Hematopoietic multipotent progenitor cell treated with erythropoietin and hydrocortisone succinate and interleukin-3 and kit ligand, for 8 days (in vitro differentiated cells): ENCODE data around the gene CEP164.
"Not testable (repeated sequence)": the region's sequence is repeated elsewhere in the genome, so short reads cannot be mapped to it uniquely, and the experiment has no call there.

Source experiments
- DNase-seq: peaks from one replicate; pipeline ENCODE4 v3.0.0-alpha.2; 2015

The CEP164 gene

DNA sequence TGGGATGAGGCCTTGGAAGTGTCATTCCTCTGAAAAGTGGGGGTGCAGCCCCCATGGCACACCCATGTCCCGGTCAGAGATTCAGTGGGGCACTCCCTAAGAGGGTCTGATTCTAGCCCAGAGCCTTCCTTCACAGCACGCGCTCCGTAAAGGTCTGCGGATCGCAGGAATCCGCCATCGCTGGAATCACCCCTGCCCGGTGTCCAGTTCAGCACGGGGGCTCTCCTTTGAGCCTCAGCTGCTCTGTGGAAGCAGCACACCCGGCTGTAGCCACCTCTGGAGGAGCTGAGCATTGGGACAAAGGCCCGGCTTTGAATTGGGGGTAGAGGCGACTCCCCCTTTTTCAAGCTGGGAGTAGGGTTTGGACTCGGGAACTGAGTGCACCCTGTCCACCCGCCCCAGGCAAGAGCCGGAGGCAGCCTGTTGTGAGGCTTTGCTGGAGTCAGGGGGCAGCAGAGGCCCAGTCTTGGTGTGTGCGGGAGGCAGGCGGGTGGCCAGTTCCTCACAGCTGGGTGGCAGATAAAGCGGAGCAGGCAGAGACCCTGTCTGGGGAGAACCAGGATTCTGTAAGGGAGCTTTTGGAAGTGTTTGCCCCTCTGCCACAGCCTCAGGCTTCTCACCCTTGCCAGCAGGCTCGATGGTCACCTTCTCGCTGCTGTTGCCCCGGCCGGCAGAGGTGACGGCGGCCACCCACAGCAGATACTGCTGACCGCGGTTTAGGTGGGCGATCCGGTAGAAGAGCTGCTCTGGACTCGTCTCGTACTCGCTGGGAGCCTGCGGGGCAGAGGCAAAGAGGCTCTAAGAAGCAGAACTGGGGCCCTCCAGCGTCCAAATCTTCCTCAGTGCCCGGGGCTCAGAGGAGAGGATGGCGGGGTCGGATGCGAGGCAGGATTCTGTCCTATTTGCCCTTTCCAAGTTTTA is 115.9 kb downstream of the CEP164 start:
- peak; percentile 30 for DNase-seq

DNA sequence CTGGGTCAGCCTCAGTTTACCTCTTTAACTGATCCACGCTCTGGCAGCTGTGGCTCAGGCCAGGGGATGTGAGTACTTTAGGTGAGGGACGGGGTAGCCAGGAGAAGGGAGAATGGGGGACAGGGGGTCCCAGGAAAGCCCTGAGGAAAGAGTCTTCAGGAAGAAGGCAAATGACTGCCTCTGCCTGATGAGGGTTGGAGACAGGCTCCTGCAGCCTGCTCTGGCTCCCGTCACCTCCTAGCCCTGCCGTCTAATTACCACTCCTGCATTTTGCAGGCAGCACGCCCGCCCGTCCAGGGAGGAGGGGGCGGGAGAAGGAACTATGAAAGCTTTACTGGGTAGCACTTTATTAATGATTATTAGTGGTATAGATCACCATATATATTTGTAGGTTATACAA is 116.6 kb downstream of the CEP164 start:
- DNase-seq = no peak

DNA sequence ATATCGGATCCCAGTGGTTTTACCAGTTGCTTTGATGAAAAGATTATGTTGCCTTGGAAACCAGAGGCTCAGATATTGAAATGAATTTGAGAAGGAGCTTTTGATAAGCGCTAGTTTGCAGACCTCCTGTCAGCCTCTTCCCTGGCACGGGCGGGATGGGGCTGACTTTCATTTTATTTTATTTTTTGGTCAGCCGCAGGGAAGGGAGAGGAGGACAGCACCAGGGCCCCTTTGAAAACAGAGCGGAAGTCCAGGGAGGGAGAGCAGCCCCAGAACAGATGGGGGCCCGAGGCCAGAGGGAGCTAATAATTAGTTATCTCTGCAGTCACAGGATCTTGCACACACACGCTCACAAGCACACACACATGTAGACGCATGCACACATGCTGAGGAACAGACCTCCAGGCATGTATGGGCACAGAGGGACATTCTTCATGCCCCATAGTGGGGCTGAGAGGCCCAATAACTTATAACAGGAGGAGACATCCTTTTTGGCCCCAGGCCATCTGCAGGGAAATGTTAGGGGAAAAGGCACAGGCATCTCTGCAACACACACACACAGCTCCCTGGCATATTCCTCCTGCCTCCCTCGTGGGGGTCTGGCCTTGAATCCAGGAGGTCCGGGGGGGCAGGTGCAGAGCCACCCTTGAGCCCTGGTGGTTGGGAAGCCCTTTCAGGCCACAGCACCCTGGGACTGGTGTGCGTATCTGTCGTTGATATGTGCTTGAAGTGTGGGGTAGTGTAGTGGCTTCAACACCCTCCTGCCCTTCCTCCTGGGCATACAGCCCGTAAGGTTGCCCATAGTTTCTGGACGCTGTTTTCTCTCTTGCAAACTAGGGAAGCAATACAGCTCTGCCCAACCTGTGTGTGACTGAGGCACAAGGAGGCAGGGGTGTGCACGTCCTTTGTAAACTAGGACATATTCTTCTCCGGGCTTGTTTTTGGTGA is 117.3 kb downstream of the CEP164 start:
- peak; percentile 10 for DNase-seq

DNA sequence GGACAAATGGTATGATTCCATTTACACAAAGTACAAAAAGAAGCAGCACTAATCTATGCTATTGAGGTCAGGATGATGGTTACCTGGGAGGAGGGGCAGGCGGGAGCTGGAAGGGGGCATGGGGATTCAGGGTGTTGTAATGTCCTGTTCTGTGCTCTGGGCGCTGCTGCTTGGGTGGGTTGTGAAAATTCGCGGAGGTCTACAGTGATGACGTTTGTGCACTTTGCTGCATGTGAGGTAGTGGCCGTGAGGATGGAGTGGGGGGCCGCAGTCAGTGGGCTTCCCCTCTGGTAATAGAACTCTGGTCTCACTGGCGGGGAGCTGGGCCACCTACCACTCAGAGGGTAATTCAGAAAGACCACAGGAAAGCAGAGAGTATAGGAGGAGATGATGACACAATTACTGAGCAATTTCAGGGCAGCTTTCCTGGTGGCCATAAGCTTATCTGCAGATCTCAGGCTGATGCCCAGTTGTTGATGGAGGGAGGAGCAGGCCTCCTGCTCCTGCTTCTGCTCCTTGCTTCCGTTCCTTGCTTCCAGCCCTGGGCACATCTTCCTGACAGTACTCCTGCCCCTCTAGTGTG is 121.5 kb downstream of the CEP164 start:
- DNase-seq = no peak

DNA sequence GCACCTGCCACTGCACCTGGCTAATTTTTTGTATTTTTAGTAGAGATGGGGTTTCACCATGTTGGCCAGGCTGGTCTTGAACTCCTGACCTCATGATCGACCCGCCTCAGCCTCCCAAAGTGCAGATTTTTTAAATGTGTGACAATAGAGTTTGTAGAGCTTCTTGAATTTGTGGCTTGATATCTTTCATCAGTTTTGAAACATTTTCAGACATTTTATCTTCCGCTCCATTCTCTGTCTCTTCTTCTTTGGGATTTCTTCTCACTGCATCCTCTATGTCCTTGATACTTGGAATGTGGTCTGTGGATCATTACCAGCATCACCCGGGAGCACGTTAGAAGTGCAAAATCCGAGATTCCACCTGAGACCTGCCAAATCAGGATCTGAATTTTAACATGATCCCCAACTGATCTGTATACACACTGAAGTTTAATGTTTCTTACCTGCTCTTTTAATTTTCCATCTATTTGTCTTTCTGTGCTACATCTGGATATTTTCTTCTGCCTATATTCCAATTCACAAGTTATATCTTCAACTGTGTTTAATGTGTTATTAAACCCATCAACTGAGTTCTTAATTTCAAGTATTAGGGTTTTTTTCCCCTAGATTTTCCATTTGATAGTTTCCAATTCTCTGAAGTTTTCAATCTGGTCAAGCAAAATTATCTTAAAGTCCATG is 126.4 kb downstream of the CEP164 start:
- DNase-seq = no peak

DNA sequence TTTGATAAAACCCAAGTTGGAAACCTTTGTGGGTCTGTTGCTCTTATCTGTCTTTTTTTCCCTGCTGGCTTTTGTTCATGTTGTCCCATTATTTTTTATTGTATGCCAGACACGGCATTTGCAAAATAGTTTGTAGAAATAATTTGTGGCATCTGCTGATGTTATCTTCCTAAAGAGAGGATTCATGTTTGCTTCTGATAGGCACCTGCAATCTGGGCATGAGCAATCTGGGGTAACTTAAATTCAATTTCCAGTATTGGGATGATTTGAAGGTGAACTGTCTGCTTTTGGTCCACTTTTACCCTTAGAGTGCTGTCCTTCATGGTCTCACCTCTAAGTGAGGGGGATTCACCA is 126.9 kb downstream of the CEP164 start:
- DNase-seq = no peak

DNA sequence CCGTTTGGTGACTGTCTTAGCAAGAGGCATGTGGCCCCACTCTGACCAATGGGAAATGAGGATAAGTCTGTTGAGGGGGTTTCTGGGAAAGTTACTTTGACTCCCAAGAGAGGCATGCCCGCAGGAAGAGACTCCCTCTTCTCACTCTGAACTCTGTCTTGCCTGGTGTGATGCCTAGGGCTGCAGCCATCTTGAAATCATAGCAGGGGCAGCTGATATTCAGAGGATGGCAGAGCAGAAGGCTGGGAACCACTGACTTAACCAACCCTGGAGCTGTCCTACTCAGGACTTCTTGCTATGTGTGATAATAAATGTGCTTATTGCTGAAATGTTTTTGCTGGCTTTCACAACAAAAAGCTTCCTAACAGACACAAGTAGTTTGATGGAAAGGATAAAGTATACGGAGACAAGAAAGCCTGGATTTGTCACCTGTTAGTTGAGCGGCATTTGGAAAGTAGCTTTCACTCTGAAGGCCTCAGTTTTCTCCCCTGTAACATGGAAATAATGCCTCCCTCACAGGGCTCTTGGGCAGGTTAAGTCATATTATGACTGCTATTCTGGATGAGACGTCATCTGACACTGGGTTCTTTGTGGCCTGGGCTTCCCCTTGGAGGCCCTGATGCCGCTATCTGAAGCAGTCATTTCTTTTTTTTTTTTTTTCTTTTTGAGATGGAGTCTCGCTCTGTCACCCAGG is 128.5 kb downstream of the CEP164 start:
- no peak for DNase-seq

DNA sequence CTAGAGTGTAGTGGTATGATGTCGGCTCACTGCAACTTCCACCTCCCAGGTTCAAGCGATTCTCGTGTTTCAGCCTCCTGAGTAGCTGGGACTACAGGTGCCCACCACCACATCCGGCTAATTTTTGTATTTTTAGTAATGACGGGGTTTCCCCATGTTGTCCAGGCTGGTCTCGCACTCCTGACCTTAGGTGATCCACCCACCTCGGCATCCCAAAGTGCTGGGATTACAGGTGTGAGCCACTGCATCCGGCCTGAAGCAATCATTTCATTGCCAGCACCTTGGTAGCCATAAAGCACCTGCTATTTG is 129.0 kb downstream of the CEP164 start:
- DNase-seq = not testable (repeated sequence)

DNA sequence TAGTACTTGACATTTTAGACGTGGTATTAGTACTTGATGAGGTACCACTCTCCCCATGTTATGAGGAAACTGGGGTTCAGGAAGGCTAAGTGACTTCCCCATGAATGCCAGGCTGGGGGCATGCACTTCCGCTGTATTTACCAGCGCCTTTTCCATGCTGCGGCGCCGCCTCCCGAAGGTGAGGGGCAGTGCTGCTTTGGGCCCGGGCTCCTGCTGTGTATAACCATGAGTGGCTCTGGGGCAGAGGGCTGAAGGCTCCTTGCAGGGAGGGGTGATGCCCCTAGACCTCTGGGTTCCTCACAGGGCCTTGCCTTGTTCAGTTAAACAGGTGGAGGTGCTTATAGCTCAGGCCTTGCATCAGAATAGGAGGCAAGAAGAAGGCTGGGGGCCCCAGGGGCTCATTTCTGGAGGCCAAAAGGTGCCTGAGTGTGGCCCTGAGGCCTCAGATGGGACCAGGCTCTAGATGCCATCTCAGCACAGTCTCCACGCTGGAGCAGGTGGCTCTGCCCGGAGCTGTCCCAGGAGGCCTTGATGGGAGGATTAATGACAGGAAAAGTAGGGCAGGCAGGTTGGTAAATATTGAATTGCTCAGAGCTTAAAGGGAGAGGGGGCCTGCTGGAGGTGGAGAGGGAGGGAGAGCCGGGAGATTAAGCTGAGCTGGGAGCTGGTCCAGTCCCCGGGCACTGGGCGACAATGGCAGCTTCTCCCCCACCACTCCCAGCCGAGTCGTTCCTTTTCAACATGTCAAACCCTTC is 129.6 kb downstream of the CEP164 start:
- no peak for DNase-seq

DNA sequence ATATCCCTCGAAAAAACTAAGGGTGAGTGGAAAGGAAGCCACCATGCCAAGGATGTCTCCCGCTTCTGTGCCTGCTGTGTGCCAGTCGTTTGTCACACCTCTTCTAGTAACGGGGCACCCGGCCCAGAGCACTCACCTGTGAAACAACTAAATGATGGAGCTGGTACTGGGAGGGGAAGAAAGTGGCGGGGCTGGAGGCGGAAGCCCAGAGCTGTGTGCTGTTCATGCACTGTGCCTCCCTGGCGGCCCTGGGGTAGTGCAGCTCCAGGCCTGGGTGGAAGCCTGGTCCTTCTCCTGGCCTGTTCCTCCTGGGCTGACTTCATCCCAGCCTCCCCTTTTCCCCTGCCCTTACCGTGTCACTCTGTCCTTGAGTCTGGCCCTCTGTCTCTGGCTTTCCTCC is 130.2 kb downstream of the CEP164 start:
- DNase-seq = no peak

DNA sequence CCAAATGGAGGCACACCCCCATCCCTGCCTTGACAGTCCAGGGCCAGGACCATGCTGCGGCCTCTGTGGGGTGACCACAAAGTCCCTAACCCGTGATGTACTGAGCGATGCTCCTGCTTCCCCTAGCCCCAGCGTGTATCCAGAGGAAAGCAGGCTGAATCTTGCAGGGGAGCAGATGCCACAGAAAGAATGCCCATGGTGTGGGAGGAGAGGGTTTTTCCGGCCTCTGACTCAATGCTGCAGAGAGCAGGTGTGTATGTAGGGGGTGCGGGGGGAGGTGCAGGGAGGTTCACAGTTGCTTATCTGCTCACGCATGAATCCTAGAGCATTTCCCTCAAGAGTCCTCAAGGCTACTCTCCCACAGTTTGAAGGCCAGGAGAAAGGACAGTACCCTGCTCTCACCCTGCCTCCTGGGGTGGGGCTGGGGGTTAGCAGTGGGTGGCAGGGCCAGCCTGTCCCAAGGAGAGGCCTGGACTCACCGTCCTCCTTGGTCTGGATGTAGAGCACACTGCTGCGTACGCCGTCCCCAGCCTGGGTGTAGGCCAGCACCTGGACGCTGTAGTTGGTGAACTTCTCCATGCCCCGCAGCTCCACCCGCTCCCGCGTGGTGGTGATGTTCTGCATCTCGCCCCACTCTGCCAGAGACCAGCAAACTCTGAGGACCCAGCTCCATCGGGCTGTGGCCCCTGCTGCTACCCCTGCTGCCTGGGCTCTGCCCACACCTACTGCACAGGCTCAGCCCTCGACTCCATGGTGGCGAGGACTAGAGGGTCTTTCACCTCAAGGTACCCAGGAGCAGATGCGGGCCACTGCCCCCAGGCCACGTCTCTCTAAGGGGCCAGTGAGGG is 130.8 kb downstream of the CEP164 start:
- DNase-seq = no peak

DNA sequence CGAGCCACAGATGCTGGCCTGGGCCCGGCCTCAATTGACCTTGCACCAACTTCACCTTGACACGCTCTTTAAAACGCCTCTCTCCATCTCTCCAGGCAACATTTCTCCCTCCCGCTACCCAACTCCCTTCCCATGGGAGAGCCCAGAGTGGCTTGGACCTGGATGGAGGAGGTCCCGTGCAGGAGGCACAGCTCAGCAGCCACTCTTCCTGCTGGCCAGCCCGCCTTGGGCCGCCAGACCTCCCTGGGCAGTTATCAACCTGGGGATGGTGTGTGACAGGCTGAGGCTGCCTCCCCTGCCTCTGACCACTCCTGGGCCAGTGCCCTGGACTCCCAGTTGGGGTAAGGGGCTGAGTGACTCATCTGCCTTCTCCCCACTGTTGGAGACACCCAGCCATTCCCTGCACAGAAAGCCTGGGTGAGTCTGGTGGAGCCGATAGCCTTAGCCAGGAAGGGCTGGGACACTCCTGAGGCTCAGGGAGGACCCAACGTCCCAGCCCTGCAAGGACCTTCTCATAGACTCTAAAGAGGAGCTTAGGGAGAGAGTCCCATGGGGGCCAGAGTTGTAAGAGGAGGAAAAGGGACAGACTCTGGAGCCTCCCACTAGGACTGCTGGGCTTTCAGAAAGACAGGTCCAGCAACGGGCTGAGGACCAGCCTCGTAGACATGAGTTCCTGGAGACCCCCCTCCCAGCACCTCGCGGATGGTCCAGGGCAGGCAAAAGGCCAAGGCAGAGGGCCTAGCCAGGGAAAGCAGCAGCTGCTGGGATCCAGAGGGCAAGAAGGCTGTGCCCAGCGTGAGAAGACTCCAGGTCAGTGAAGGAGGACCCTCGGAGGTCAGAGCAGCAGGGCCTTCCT is 131.7 kb downstream of the CEP164 start:
- DNase-seq = no peak

DNA sequence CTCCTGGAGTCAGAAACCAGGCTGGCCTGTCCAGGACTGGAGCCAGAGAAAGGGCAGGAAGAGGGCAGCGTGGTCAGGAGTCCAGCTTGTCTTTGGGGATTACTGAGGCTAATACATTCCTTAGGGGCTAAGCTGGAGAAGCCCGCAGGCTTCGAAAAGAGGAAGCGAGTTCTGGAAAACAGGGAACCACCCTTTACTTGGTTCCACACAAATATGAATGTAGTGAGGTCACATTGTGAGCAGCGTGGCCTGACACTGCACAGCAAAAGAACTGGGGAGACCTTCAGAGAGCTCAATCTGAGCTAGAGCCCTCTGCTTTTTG is 132.3 kb downstream of the CEP164 start:
- DNase-seq = no peak

DNA sequence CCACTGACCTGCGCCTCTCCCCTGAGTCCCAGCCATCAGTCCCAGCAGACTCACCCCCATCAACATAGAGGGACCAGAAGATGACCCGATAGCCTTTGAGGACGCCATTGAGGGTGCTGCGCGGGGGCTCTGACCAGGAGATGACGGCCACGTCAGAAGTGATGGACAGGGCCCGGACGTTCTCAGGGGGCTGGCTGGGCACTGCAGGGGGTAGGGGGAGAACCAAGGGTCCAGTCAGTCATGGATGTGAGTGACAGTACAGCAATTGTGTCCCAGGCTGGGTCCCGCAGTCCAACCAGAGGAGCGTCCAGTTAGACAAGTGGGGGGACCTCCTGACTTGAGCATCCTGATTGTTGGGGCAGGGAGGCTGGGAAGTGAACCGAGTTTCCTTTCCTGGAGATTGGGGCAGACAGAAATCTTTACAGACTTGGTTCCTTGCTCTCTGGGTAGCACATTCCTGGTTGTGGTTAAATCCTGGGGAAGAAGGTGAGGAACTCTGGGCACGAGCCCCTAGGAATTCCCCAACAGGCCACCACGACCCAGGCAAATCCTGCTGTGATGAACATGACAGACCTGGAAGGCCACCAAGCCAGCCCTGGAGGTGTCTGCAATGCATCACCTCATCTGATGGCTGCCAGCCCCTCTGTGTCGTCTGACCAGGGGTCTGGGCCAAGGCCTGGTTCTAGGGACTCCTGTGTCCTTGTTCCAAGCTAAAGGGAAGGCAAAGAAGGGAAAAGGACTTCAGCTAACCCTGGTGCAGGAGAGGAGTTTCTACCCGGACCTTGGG is 133.9 kb downstream of the CEP164 start:
- no peak for DNase-seq

DNA sequence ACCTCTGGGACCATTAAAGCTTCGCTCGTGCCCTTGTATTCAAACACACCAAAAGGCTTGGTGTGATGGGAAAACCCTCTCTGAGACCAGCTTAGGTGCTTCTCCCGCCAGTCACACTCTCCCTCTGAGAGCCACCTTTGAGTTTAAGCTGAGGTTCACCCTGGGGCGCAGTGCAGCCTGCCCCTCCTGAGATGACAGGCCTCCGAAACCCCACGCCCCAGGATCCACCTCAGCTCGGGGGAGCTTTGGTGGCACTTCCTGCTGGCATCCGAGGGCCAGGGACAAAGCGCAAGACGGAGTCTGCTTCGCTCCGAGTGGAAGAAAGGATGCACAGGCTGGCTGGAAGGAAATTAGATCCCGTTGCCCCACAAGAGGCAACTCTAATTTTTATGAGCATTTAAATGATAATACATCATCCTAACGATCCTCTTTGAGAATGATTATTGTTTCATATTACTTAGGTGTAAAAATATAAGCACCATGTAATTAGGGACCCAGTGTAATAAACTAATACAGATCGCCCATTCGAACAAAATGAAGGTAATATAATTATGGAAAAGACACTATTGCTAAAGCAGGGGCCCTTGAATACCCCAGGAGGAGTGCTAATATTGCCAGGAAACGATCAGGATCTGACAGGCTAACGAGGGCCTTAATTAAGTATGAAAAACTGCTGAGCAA is 134.7 kb downstream of the CEP164 start:
- no peak for DNase-seq

DNA sequence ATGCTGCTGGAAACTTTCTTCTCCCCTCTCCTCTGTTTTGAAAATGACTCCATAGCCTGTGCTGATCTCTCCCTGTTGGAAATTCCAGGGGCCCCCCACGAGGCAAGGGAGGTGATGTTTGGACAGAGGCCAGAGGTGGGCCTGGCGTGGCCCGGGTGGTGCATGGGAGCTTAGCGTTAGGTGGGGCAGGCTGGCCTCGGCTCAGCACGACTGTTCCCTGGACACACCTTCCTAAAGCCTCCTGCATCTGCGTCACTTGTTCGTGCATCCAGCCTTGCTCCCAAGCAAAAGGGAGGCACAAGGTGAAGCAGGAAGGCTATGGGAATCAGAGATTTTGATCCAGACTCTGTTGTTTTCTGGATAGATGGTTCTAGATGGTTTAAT is 135.2 kb downstream of the CEP164 start:
- no peak for DNase-seq
